ENCODE results near the gene TMEM248. TPM values are rescaled to one million over a fixed set of nuclear protein-coding genes. Genes with fewer than 3 reads are reported as not detected.
"Not testable (repeated sequence)": the region's sequence is repeated elsewhere in the genome, so short reads cannot be mapped to it uniquely, and the experiment has no call there.

The TMEM248 gene
- total and polyA plus RNA-seq, 9 donors = 51.5 to 64.7 (median 54.2) TPM

- H3K4me1 ChIP-seq (ENCODE audit: control insufficient read depth, insufficient read depth, low read length); H3K36me3 ChIP-seq (ENCODE audit: control insufficient read depth, insufficient read depth, low read length); H3K27ac ChIP-seq (ENCODE audit: low read length); H3K4me3 ChIP-seq (ENCODE audit: low read length); H3K9me3 ChIP-seq (replicated peaks; ENCODE audit: control insufficient read depth, low read depth, low read length); H3K27me3 ChIP-seq (ENCODE audit: control insufficient read depth, insufficient read depth, low read length); DNase-seq: not testable (repeated sequence)
- 100% methylated on average over 1 of the region's 3 CpGs for WGBS (ENCODE audit: insufficient coverage)
Observed at GRCh38 chr7:66888223-66888622, 32.8 kb upstream of the TMEM248 start.

- peak; percentile 66 for DNase-seq
- Histone ChIP-seq H3K4me1 (ENCODE audit: control insufficient read depth, insufficient read depth, low read length) (no peaks in the 10 kb centered on the region), H3K4me3 (ENCODE audit: low read length) (no peak overlapping the region), H3K9me3 (replicated peaks; ENCODE audit: control insufficient read depth, low read depth, low read length) (no peaks in the 10 kb centered on the region), H3K27me3 (ENCODE audit: control insufficient read depth, insufficient read depth, low read length) (no peaks in the 10 kb centered on the region), H3K27ac (ENCODE audit: low read length) (no peak overlapping the region), H3K36me3 (ENCODE audit: control insufficient read depth, insufficient read depth, low read length) (peaks cover 13% of the 10 kb centered on the region)
- WGBS (ENCODE audit: insufficient coverage) = 51% methylated on average over 5 of the region's 5 CpGs
Observed at GRCh38 chr7:66894463-66895080, 26.5 kb upstream of the TMEM248 start.

- Histone ChIP-seq H3K27me3 (ENCODE audit: control insufficient read depth, insufficient read depth, low read length) (no peaks in the 10 kb centered on the region), H3K4me3 (ENCODE audit: low read length) (no peak overlapping the region), H3K27ac (ENCODE audit: low read length) (no peak overlapping the region), H3K9me3 (replicated peaks; ENCODE audit: control insufficient read depth, low read depth, low read length) (no peaks in the 10 kb centered on the region), H3K4me1 (ENCODE audit: control insufficient read depth, insufficient read depth, low read length) (no peaks in the 10 kb centered on the region), H3K36me3 (ENCODE audit: control insufficient read depth, insufficient read depth, low read length) (peaks cover 19% of the 10 kb centered on the region)
- WGBS (ENCODE audit: insufficient coverage) = no CpG with 5 or more reads among the region's 3 CpGs
- DNase-seq = no peak
Observed at GRCh38 chr7:66896441-66896840, 24.6 kb upstream of the TMEM248 start.

- 78% methylated on average over 6 of the region's 7 CpGs for WGBS (ENCODE audit: insufficient coverage)
- no peak for DNase-seq
- Histone ChIP-seq H3K36me3 (ENCODE audit: control insufficient read depth, insufficient read depth, low read length) (peaks cover 23% of the 10 kb centered on the region), H3K4me3 (ENCODE audit: low read length) (no peak overlapping the region), H3K27me3 (ENCODE audit: control insufficient read depth, insufficient read depth, low read length) (no peaks in the 10 kb centered on the region), H3K9me3 (replicated peaks; ENCODE audit: control insufficient read depth, low read depth, low read length) (no peaks in the 10 kb centered on the region), H3K27ac (ENCODE audit: low read length) (no peak overlapping the region), H3K4me1 (ENCODE audit: control insufficient read depth, insufficient read depth, low read length) (no peaks in the 10 kb centered on the region)
Observed at GRCh38 chr7:66899552-66900280, 21.3 kb upstream of the TMEM248 start.

- Histone ChIP-seq H3K27me3 (ENCODE audit: control insufficient read depth, insufficient read depth, low read length) (no peaks in the 10 kb centered on the region), H3K4me1 (ENCODE audit: control insufficient read depth, insufficient read depth, low read length) (no peaks in the 10 kb centered on the region), H3K4me3 (ENCODE audit: low read length) (no peak overlapping the region), H3K36me3 (ENCODE audit: control insufficient read depth, insufficient read depth, low read length) (peaks cover 25% of the 10 kb centered on the region), H3K27ac (ENCODE audit: low read length) (no peak overlapping the region), H3K9me3 (replicated peaks; ENCODE audit: control insufficient read depth, low read depth, low read length) (no peaks in the 10 kb centered on the region)
- DNase-seq = no peak
- WGBS (ENCODE audit: insufficient coverage) = 93% methylated on average over 47 of the region's 47 CpGs
Observed at GRCh38 chr7:66901941-66902843, 18.8 kb upstream of the TMEM248 start.

GRCh38 chr7:66902844-66903180 is 18.2 kb upstream of the TMEM248 start:
- no peak for DNase-seq
- Histone ChIP-seq H3K4me3 (ENCODE audit: low read length) (no peak overlapping the region), H3K9me3 (replicated peaks; ENCODE audit: control insufficient read depth, low read depth, low read length) (no peaks in the 10 kb centered on the region), H3K4me1 (ENCODE audit: control insufficient read depth, insufficient read depth, low read length) (no peaks in the 10 kb centered on the region), H3K27me3 (ENCODE audit: control insufficient read depth, insufficient read depth, low read length) (no peaks in the 10 kb centered on the region), H3K27ac (ENCODE audit: low read length) (no peak overlapping the region), H3K36me3 (ENCODE audit: control insufficient read depth, insufficient read depth, low read length) (peaks cover 25% of the 10 kb centered on the region)
- WGBS (ENCODE audit: insufficient coverage) = 91% methylated on average over 19 of the region's 19 CpGs

GRCh38 chr7:66903360-66904062 is 17.5 kb upstream of the TMEM248 start:
- Histone ChIP-seq H3K27ac (ENCODE audit: low read length) (no peak overlapping the region), H3K9me3 (replicated peaks; ENCODE audit: control insufficient read depth, low read depth, low read length) (no peaks in the 10 kb centered on the region), H3K27me3 (ENCODE audit: control insufficient read depth, insufficient read depth, low read length) (no peaks in the 10 kb centered on the region), H3K4me3 (ENCODE audit: low read length) (no peak overlapping the region), H3K36me3 (ENCODE audit: control insufficient read depth, insufficient read depth, low read length) (peaks cover 22% of the 10 kb centered on the region), H3K4me1 (ENCODE audit: control insufficient read depth, insufficient read depth, low read length) (no peaks in the 10 kb centered on the region)
- WGBS (ENCODE audit: insufficient coverage) = 91% methylated on average over 32 of the region's 32 CpGs
- DNase-seq = no peak

- Histone ChIP-seq H3K9me3 (replicated peaks; ENCODE audit: control insufficient read depth, low read depth, low read length) (no peaks in the 10 kb centered on the region), H3K27me3 (ENCODE audit: control insufficient read depth, insufficient read depth, low read length) (no peaks in the 10 kb centered on the region), H3K36me3 (ENCODE audit: control insufficient read depth, insufficient read depth, low read length) (peaks cover 16% of the 10 kb centered on the region), H3K27ac (ENCODE audit: low read length) (no peak overlapping the region), H3K4me1 (ENCODE audit: control insufficient read depth, insufficient read depth, low read length) (no peaks in the 10 kb centered on the region), H3K4me3 (ENCODE audit: low read length) (no peak overlapping the region)
- no peak for DNase-seq
- WGBS (ENCODE audit: insufficient coverage) = 94% methylated on average over 44 of the region's 44 CpGs
Observed at GRCh38 chr7:66904063-66904593, 16.9 kb upstream of the TMEM248 start.

GRCh38 chr7:66905278-66905677 is 15.7 kb upstream of the TMEM248 start:
- WGBS (ENCODE audit: insufficient coverage) = 86% methylated on average over 8 of the region's 8 CpGs

More at GRCh38 chr7:66905278-66905677, 15.7 kb upstream of the TMEM248 start:
- no peaks in the 10 kb centered on the region for H3K9me3 ChIP-seq (replicated peaks; ENCODE audit: control insufficient read depth, low read depth, low read length)
- no peak overlapping the region for H3K27ac ChIP-seq (ENCODE audit: low read length)
- H3K4me1 ChIP-seq (ENCODE audit: control insufficient read depth, insufficient read depth, low read length) = no peaks in the 10 kb centered on the region
- peaks cover 11% of the 10 kb centered on the region for H3K36me3 ChIP-seq (ENCODE audit: control insufficient read depth, insufficient read depth, low read length)
- H3K4me3 ChIP-seq (ENCODE audit: low read length) = no peak overlapping the region
- DNase-seq = no peak
- H3K27me3 ChIP-seq (ENCODE audit: control insufficient read depth, insufficient read depth, low read length) = no peaks in the 10 kb centered on the region

All from muscle of leg (tissue), 11 donors.